ENCODE results near the gene ARMC12.

Gene ARMC12

GRCh38 chr6:35797837-35798526, 61.1 kb downstream of the ARMC12 start:
- Histone ChIP-seq H3K4me3 (ENCODE audit: low read length) (no peak overlapping the region), H3K4me1 (ENCODE audit: insufficient read depth, low read length) (no peaks in the 10 kb centered on the region), H3K9me3 (ENCODE audit: low read length) (no peaks in the 10 kb centered on the region), H3K27me3 (ENCODE audit: insufficient read depth, low read length) (peaks cover 6% of the 10 kb centered on the region), H3K36me3 (ENCODE audit: insufficient read depth, low read length) (no peaks in the 10 kb centered on the region), H2AFZ (ENCODE audit: low read depth, low read length) (no peak overlapping the region)
